ENCODE results near the gene GGPS1. TPM values are rescaled to one million over a fixed set of nuclear protein-coding genes. Genes with fewer than 3 reads are reported as not detected.
"Not testable (repeated sequence)": the region's sequence is repeated elsewhere in the genome, so short reads cannot be mapped to it uniquely, and the experiment has no call there.

The GGPS1 gene
- total RNA-seq, 1 donor, result 23.3 TPM

GRCh38 chr1:235343726-235344125 lies 15.4 kb downstream of the GGPS1 start:
- Histone ChIP-seq H3K9me3 (ENCODE audit: low read depth, low read length) (no peaks in the 10 kb centered on the region), H3K4me3 (ENCODE audit: low read length) (no peak overlapping the region), H3K27me3 (ENCODE audit: insufficient read depth, low read length) (no peaks in the 10 kb centered on the region), H3K4me1 (ENCODE audit: insufficient read depth, low read length) (no peaks in the 10 kb centered on the region)

- H3K4me1 ChIP-seq (ENCODE audit: insufficient read depth, low read length), result no peaks in the 10 kb centered on the region
- H3K4me3 ChIP-seq (ENCODE audit: low read length), result no peak overlapping the region
- no peaks in the 10 kb centered on the region for H3K27me3 ChIP-seq (ENCODE audit: insufficient read depth, low read length)
- no peaks in the 10 kb centered on the region for H3K9me3 ChIP-seq (ENCODE audit: low read depth, low read length)
Observed at GRCh38 chr1:235351441-235351840, 23.1 kb downstream of the GGPS1 start.

- Histone ChIP-seq H3K9me3 (ENCODE audit: low read depth, low read length) (no peaks in the 10 kb centered on the region), H3K4me1 (ENCODE audit: insufficient read depth, low read length) (no peaks in the 10 kb centered on the region), H3K27me3 (ENCODE audit: insufficient read depth, low read length) (no peaks in the 10 kb centered on the region), H3K4me3 (ENCODE audit: low read length) (no peak overlapping the region)
Observed at GRCh38 chr1:235351898-235352297, 23.5 kb downstream of the GGPS1 start.

GRCh38 chr1:235357485-235358373 lies 29.4 kb downstream of the GGPS1 start:
- H3K4me3 ChIP-seq (ENCODE audit: low read length), result no peak overlapping the region
- no peaks in the 10 kb centered on the region for H3K4me1 ChIP-seq (ENCODE audit: insufficient read depth, low read length)
- H3K9me3 ChIP-seq (ENCODE audit: low read depth, low read length), result no peaks in the 10 kb centered on the region
- no peaks in the 10 kb centered on the region for H3K27me3 ChIP-seq (ENCODE audit: insufficient read depth, low read length)

- H3K27me3 ChIP-seq (ENCODE audit: insufficient read depth, low read length), result no peaks in the 10 kb centered on the region
- no peak overlapping the region for H3K4me3 ChIP-seq (ENCODE audit: low read length)
- no peaks in the 10 kb centered on the region for H3K4me1 ChIP-seq (ENCODE audit: insufficient read depth, low read length)
- no peaks in the 10 kb centered on the region for H3K9me3 ChIP-seq (ENCODE audit: low read depth, low read length)
Observed at GRCh38 chr1:235358899-235359298, 30.5 kb downstream of the GGPS1 start.

GRCh38 chr1:235364189-235364588 lies 35.8 kb downstream of the GGPS1 start:
- not testable (repeated sequence) for H3K9me3 ChIP-seq (ENCODE audit: low read depth, low read length); H3K4me3 ChIP-seq (ENCODE audit: low read length); H3K27me3 ChIP-seq (ENCODE audit: insufficient read depth, low read length); H3K4me1 ChIP-seq (ENCODE audit: insufficient read depth, low read length)

- Histone ChIP-seq H3K27me3 (ENCODE audit: insufficient read depth, low read length) (no peaks in the 10 kb centered on the region), H3K4me3 (ENCODE audit: low read length) (no peak overlapping the region), H3K4me1 (ENCODE audit: insufficient read depth, low read length) (peaks cover 7% of the 10 kb centered on the region), H3K9me3 (ENCODE audit: low read depth, low read length) (no peaks in the 10 kb centered on the region)
Observed at GRCh38 chr1:235366286-235366685, 37.9 kb downstream of the GGPS1 start.

- Histone ChIP-seq H3K9me3 (ENCODE audit: low read depth, low read length) (no peaks in the 10 kb centered on the region), H3K4me1 (ENCODE audit: insufficient read depth, low read length) (peaks cover 7% of the 10 kb centered on the region), H3K4me3 (ENCODE audit: low read length) (peak within 1 kb of the TSS; percentile 97), H3K27me3 (ENCODE audit: insufficient read depth, low read length) (no peaks in the 10 kb centered on the region)
Observed at GRCh38 chr1:235367000-235367908, 38.9 kb downstream of the GGPS1 start, which contains the start of gene TBCE. TSS of gene TBCE (plus strand) at chr1:235367427. CDS start at chr1:235380050, 12,623 bp downstream.

GRCh38 chr1:235368428-235368827 lies 40.1 kb downstream of the GGPS1 start:
- H3K4me3 ChIP-seq (ENCODE audit: low read length), result no peak overlapping the region
- peaks cover 7% of the 10 kb centered on the region for H3K4me1 ChIP-seq (ENCODE audit: insufficient read depth, low read length)
- no peaks in the 10 kb centered on the region for H3K27me3 ChIP-seq (ENCODE audit: insufficient read depth, low read length)
- H3K9me3 ChIP-seq (ENCODE audit: low read depth, low read length), result no peaks in the 10 kb centered on the region

GRCh38 chr1:235369802-235370201 lies 41.4 kb downstream of the GGPS1 start:
- Histone ChIP-seq H3K4me1 (ENCODE audit: insufficient read depth, low read length) (peaks cover 7% of the 10 kb centered on the region), H3K9me3 (ENCODE audit: low read depth, low read length) (no peaks in the 10 kb centered on the region), H3K27me3 (ENCODE audit: insufficient read depth, low read length) (no peaks in the 10 kb centered on the region), H3K4me3 (ENCODE audit: low read length) (no peak overlapping the region)

- H3K27me3 ChIP-seq (ENCODE audit: insufficient read depth, low read length), result no peaks in the 10 kb centered on the region
Observed at GRCh38 chr1:235375919-235376605, 47.7 kb downstream of the GGPS1 start.

GRCh38 chr1:235378134-235378735 lies 49.9 kb downstream of the GGPS1 start:
- not testable (repeated sequence) for H3K27me3 ChIP-seq (ENCODE audit: insufficient read depth, low read length); H3K4me3 ChIP-seq (ENCODE audit: low read length); H3K4me1 ChIP-seq (ENCODE audit: insufficient read depth, low read length); H3K9me3 ChIP-seq (ENCODE audit: low read depth, low read length)

More at GRCh38 chr1:235375919-235376605, 47.7 kb downstream of the GGPS1 start:
- H3K4me1 ChIP-seq (ENCODE audit: insufficient read depth, low read length), result no peaks in the 10 kb centered on the region
- no peak overlapping the region for H3K4me3 ChIP-seq (ENCODE audit: low read length)
- no peaks in the 10 kb centered on the region for H3K9me3 ChIP-seq (ENCODE audit: low read depth, low read length)

GRCh38 chr1:235381955-235382739 lies 53.8 kb downstream of the GGPS1 start:
- not testable (repeated sequence) for H3K4me1 ChIP-seq (ENCODE audit: insufficient read depth, low read length); H3K9me3 ChIP-seq (ENCODE audit: low read depth, low read length); H3K27me3 ChIP-seq (ENCODE audit: insufficient read depth, low read length); H3K4me3 ChIP-seq (ENCODE audit: low read length)

GRCh38 chr1:235385633-235386032 lies 57.3 kb downstream of the GGPS1 start:
- not testable (repeated sequence) for H3K27me3 ChIP-seq (ENCODE audit: insufficient read depth, low read length); H3K9me3 ChIP-seq (ENCODE audit: low read depth, low read length); H3K4me1 ChIP-seq (ENCODE audit: insufficient read depth, low read length); H3K4me3 ChIP-seq (ENCODE audit: low read length)

All from mononuclear cell (primary cell).